Erythroblast (primary cell): ENCODE data around the gene KRT83.

Source experiments
- GATA1 ChIP-seq: IDR thresholded peaks from 2 replicates; pipeline ENCODE4 v1.6.1; 2011; ENCODE audit warnings: low read depth, mild to moderate bottlenecking, control low read depth, low read length, moderate library complexity
- POLR2A ChIP-seq: IDR thresholded peaks from 2 replicates; pipeline ENCODE4 v1.6.1; 2011; ENCODE audit warnings: mild to moderate bottlenecking, low read length

DNA sequence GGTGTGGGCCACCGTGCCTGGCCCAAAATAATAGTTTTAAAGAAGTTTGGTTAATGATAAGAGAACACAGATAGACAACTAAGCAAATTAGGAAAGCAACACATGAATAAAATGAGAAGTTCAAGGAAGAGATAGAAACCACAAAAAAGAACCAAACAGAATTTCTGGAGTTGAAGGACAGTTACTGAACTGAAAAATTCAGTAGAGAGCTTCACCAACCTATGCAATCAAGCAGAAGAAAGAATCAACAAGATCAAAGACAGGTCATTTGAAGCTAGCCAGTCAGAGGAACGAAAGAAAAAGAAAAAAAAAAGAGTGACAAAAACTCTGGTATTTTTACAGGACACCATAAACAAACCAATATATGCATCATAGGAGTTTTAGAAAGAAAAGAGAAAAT, 15.4 kb upstream of the KRT83 start:
- TF ChIP-seq POLR2A = no peak
- TF ChIP-seq GATA1 = no peak
